Smooth muscle cell of bladder (primary cell): ENCODE data around the gene TP53BP1. TPM values are rescaled to one million over a fixed set of nuclear protein-coding genes. Genes with fewer than 3 reads are reported as not detected.

ENCODE experiments used
- total RNA-seq: library from RNA; depleted of rRNA; stranded (reverse); fragments of >200 nt; gene quantifications from 2 replicates; pipeline ENCODE4 v1.2.3, GENCODE V29; 2014

Gene TP53BP1, protein sequence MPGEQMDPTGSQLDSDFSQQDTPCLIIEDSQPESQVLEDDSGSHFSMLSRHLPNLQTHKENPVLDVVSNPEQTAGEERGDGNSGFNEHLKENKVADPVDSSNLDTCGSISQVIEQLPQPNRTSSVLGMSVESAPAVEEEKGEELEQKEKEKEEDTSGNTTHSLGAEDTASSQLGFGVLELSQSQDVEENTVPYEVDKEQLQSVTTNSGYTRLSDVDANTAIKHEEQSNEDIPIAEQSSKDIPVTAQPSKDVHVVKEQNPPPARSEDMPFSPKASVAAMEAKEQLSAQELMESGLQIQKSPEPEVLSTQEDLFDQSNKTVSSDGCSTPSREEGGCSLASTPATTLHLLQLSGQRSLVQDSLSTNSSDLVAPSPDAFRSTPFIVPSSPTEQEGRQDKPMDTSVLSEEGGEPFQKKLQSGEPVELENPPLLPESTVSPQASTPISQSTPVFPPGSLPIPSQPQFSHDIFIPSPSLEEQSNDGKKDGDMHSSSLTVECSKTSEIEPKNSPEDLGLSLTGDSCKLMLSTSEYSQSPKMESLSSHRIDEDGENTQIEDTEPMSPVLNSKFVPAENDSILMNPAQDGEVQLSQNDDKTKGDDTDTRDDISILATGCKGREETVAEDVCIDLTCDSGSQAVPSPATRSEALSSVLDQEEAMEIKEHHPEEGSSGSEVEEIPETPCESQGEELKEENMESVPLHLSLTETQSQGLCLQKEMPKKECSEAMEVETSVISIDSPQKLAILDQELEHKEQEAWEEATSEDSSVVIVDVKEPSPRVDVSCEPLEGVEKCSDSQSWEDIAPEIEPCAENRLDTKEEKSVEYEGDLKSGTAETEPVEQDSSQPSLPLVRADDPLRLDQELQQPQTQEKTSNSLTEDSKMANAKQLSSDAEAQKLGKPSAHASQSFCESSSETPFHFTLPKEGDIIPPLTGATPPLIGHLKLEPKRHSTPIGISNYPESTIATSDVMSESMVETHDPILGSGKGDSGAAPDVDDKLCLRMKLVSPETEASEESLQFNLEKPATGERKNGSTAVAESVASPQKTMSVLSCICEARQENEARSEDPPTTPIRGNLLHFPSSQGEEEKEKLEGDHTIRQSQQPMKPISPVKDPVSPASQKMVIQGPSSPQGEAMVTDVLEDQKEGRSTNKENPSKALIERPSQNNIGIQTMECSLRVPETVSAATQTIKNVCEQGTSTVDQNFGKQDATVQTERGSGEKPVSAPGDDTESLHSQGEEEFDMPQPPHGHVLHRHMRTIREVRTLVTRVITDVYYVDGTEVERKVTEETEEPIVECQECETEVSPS (N-terminal part only)
- 83.6 and 88.8 TPM in 2 replicates for total RNA-seq

DNA sequence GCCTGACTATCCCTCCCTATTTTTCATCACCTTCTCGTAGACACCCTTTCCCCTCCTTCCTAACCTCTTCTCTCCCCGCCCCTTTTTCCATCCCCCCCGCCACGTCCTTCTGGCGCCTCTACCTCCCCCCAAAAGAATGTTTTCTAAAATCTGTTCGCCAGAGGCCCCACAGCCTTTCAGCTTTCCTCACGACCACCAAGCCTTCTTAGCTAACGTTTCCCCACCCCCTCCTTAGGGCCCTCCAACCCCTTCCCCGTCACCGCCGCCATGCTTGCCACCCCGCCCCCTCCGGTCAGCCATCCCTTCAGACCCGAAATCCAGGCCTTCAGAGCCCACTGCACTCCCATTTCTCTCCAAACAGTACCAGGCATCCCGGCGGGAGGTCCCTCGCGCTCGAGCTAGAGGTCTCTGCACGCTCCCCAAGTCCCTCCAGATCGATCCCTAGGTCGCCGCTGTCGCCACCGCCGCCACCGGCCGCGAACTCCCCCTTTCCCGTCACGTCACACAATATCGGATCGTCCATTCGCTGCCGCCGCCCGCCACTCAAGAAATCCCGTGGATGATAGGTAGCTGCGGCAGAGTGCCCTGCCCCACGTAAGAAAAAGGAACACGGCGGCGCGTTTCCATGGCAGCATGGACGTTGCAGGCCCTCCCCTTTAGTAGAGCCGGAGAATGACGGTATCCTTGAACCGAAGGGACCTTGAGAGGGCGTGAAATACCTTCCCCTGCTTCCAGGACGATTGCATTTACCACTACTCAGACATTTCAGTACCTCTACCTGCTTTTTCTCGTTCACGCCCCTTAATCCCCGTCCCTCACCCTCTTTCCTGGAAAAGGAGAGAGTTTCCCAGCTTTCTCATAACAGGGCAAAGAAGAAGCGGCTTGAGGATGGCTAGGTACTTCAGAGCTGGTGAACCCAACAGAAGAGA lies at the start of gene TP53BP1:
Gene TP53BP1, minus strand, starts transcription at position 484 of the 929 bp plus-strand sequence. Its CDS starts 113 bp downstream, at position 371.

DNA sequence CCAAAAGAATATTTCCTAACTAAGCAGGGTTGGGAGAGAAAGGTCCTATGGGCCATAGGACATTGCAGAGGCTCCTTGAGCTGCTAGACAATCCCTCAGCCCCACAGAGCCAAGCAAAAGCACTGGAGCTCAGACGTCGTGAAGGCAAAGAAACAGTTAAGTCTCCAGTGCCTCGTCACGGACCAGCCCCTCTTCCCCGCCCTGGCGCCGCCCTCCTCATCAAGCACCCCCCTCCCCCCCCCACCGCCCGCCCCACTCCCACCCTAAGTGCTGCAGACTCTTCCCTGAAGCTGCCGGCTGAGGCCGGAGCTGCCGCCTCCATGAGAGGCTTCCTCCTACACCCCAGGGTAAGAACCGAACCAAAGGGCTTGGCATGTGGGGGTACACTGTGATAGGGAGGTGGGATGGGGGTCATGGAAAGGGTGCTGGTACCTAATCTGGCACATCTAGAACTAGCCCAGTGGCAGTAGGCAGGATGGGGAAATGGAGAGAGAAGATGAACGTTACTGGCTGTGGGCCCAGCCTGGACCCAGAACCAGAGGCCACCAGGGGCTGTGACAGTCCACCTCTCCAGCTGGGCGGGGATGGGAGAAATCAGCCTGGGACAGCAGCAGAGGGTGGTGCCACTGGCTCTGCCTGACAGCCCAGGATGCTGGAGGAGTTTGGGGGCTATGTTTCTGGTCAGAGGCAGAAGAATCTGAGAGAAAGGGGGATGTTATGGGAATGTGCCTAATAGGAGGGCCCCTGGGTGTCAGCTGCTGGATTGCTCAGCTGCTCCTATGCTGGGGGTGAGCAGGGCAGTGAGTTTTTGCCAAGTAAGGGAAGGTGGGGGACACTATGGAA lies 24.6 kb upstream of the TP53BP1 start, which contains the start of gene MAP1A:
Gene MAP1A, plus strand, starts transcription at position 255 of the 843 bp plus-strand sequence. CDS start 3,866 bp downstream, outside the sequence.

DNA sequence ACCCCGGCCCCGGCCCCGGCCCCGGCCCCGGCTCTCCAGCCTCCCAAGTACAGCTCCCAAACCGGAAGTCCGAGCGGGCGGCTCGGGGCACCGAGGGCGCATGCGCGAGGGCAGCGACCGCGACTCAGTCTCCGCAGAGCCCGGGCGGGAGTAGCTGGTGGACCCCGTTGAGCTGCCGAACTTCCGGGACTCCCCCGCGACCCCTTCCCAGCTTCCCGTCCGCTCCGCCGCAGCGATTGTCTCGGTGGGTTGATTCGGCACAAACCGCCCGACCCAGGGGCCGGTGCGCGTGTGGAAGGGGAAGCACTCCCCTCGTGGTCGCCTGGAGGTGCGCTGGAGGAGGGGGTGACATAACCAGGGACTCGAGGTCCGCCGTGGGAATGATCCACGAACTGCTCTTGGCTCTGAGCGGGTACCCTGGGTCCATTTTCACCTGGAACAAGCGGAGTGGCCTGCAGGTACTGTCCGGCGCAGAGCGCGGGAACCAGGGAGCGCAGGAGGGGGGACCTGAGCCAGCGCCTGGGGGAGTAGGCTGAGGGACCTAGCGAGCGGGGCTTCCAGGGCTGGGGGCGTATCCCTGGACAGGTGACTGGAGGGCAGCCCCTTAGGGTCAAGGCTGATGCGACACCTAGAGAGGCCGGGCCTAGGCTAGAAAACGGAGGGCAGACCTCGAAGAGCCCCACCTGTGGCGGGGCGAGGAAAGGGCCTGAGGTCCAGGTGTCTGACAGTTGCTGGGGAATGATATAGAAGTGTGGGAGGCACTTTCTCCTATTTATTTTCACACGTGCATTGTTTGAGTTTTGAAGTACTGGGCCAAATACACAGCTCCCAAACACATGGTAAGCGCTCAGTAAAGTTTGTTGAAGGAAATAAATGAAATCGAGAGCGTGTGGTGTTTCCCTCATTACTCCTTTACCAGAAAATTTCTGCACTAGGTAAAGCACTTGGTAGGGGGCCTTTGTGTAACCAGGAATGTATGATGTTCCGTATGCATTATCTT lies 121.7 kb downstream of the TP53BP1 start, which contains the start of the genes TUBGCP4 and ZSCAN29:
Gene TUBGCP4, plus strand, starts transcription at position 127 of the 1,000 bp plus-strand sequence. Its CDS starts 254 bp downstream, at position 381.
Gene ZSCAN29, minus strand, starts transcription at position 69 of the 1,000 bp plus-strand sequence. CDS start 1,130 bp downstream, outside the sequence.

Other genes with a start within 250 kb of the TP53BP1 start
- gene TGM5, start 226.2 kb downstream of the TP53BP1 start, total RNA-seq: not detected in 2 replicates
- gene TGM7, start 190.9 kb downstream of the TP53BP1 start, total RNA-seq: not detected in 2 replicates
- gene LCMT2, start 162.6 kb downstream of the TP53BP1 start, total RNA-seq: 5.3 and 7.9 TPM in 2 replicates
- 20.2 and 21.1 TPM in 2 replicates for gene ZSCAN29, start 122.1 kb downstream of the TP53BP1 start, total RNA-seq
- 9.1 and 9.8 TPM in 2 replicates for gene TUBGCP4, start 122.1 kb downstream of the TP53BP1 start, total RNA-seq
- 38.8 and 40.8 TPM in 2 replicates for gene MAP1A, start 24.5 kb upstream of the TP53BP1 start, total RNA-seq
- 8.7 and 14.7 TPM in 2 replicates for gene PPIP5K1, start 97.1 kb upstream of the TP53BP1 start, total RNA-seq
- gene CKMT1B, start 100.9 kb upstream of the TP53BP1 start, total RNA-seq: not detected in 2 replicates
- gene STRC, start 125.6 kb upstream of the TP53BP1 start, total RNA-seq: not detected in 2 replicates
- gene CATSPER2, start 155.7 kb upstream of the TP53BP1 start, total RNA-seq: 0.37 and 0.43 TPM in 2 replicates
- 0.18 TPM in 1 of 2 replicates, not detected in the other for gene CKMT1A, start 200.7 kb upstream of the TP53BP1 start, total RNA-seq